HEK293 (cell line): ENCODE measurements around the gene ANGPTL5.

Experiments
- CTCF ChIA-PET: fragments of 350-600 bp; formaldehyde crosslinking; extraction: SDS; loops from one replicate; lab custom pipeline; 2021; ENCODE audit warnings: antibody characterized with exemption; lab: Yijun Ruan, JAX
- POLR2A ChIA-PET: fragments of 300-600 bp; formaldehyde crosslinking; extraction: SDS; loops from one replicate; lab custom pipeline; 2020; ENCODE audit warnings: antibody characterized with exemption, inconsistent platforms; lab: Yijun Ruan, JAX
- H3K27ac ChIP-seq: fragments of 200-500 bp; sonication (Bioruptor generic); 2 replicates; pipeline ENCODE4 v1.5.1; 2014; ENCODE audit warnings: low read depth, low read length, control low read depth, inconsistent platforms; ENCODE audit errors: extremely low read depth
- H3K36me3 ChIP-seq, 2 experiments: fragments of 200-500 bp in 1 of 2; sonication (Bioruptor generic) in 1 of 2; 1 replicate in 1 of 2; 2 replicates in 1 of 2; pipeline ENCODE4 v1.5.1; 2014 to 2017; ENCODE audit warnings: inconsistent platforms in 2 of 2, low read length in 2 of 2; ENCODE audit not compliant: control insufficient read depth in 2 of 2, insufficient read depth in 1 of 2
- H3K4me1 ChIP-seq: fragments of 200-500 bp; sonication (Bioruptor generic); 2 replicates; pipeline ENCODE4 v1.5.1; 2014; ENCODE audit warnings: mild to moderate bottlenecking, low read length, inconsistent platforms; ENCODE audit not compliant: control insufficient read depth, insufficient read depth
- H3K4me3 ChIP-seq: 2 replicates; pipeline ENCODE4 v1.5.1; 2011; ENCODE audit warnings: low read depth, mild to moderate bottlenecking, control low read depth, low read length, moderate library complexity
- H3K9me3 ChIP-seq: fragments of 200-500 bp; sonication (Bioruptor generic); 2 replicates; pipeline ENCODE4 v1.5.1; 2014; ENCODE audit warnings: low read depth, low read length, inconsistent platforms; ENCODE audit not compliant: control insufficient read depth, insufficient read depth
- BCL11B ChIP-seq: fragments of 450-650 bp; formaldehyde crosslinking; IDR thresholded peaks from 2 replicates; pipeline ENCODE4 v1.5.1; 2016; ENCODE audit warnings: low read depth, missing biosample characterization, missing genetic modification characterization
- GLIS2 ChIP-seq: fragments of 450-650 bp; formaldehyde crosslinking; IDR thresholded peaks from 2 replicates; pipeline ENCODE4 v1.5.1; 2016; ENCODE audit warnings: missing biosample characterization, missing genetic modification characterization
- SALL2 ChIP-seq: fragments of 450-650 bp; formaldehyde crosslinking; IDR thresholded peaks from 2 replicates; pipeline ENCODE4 v1.5.0; 2017; ENCODE audit warnings: missing biosample characterization, mild to moderate bottlenecking, missing genetic modification characterization, borderline replicate concordance
- SP3 ChIP-seq: fragments of 450-650 bp; formaldehyde crosslinking; IDR thresholded peaks from 2 replicates; pipeline ENCODE4 v1.5.1; 2016; ENCODE audit warnings: missing biosample characterization, missing genetic modification characterization
- TRIM28 ChIP-seq: IDR thresholded peaks from 2 replicates; pipeline ENCODE4 v1.6.1; 2011; ENCODE audit warnings: low read length, control low read depth, borderline replicate concordance
- WT1 ChIP-seq: fragments of 450-650 bp; formaldehyde crosslinking; IDR thresholded peaks from 2 replicates; pipeline ENCODE4 v1.5.1; 2016; ENCODE audit warnings: missing biosample characterization, missing genetic modification characterization
- ZBTB20 ChIP-seq: fragments of 450-650 bp; formaldehyde crosslinking; IDR thresholded peaks from 2 replicates; pipeline ENCODE4 v1.5.1; 2016; ENCODE audit warnings: missing biosample characterization, missing genetic modification characterization
- ZBTB44 ChIP-seq: fragments of 450-650 bp; IDR thresholded peaks from 2 replicates; pipeline ENCODE4 v1.5.1; 2018; ENCODE audit warnings: missing biosample characterization, mild to moderate bottlenecking, missing genetic modification characterization
- ZIC2 ChIP-seq: fragments of 450-650 bp; formaldehyde crosslinking; IDR thresholded peaks from 2 replicates; pipeline ENCODE4 v1.5.1; 2016; ENCODE audit warnings: missing biosample characterization, missing genetic modification characterization
- ZNF114 ChIP-seq: fragments of 450-650 bp; formaldehyde crosslinking; IDR thresholded peaks from 2 replicates; pipeline ENCODE4 v1.5.0; 2017; ENCODE audit warnings: missing biosample characterization, missing genetic modification characterization
- ZNF121 ChIP-seq: fragments of 450-650 bp; formaldehyde crosslinking; IDR thresholded peaks from 2 replicates; pipeline ENCODE4 v1.5.1; 2016; ENCODE audit warnings: missing biosample characterization, missing genetic modification characterization
- ZNF157 ChIP-seq: fragments of 450-650 bp; formaldehyde crosslinking; IDR thresholded peaks from 2 replicates; pipeline ENCODE4 v1.5.1; 2016; ENCODE audit warnings: missing biosample characterization, missing genetic modification characterization
- ZNF169 ChIP-seq: fragments of 450-650 bp; formaldehyde crosslinking; IDR thresholded peaks from 2 replicates; pipeline ENCODE4 v1.5.1; 2016; ENCODE audit warnings: missing biosample characterization, missing genetic modification characterization
- ZNF174 ChIP-seq: fragments of 450-650 bp; formaldehyde crosslinking; IDR thresholded peaks from 2 replicates; pipeline ENCODE4 v1.5.0; 2017; ENCODE audit warnings: missing biosample characterization, mild to moderate bottlenecking, missing genetic modification characterization
- ZNF18 ChIP-seq: fragments of 450-650 bp; formaldehyde crosslinking; IDR thresholded peaks from 2 replicates; pipeline ENCODE4 v1.5.1; 2016; ENCODE audit warnings: missing biosample characterization, missing genetic modification characterization
- ZNF24 ChIP-seq: fragments of 450-650 bp; formaldehyde crosslinking; IDR thresholded peaks from 2 replicates; pipeline ENCODE4 v1.5.1; 2016; ENCODE audit warnings: missing biosample characterization, missing genetic modification characterization
- ZNF302 ChIP-seq: fragments of 450-650 bp; formaldehyde crosslinking; IDR thresholded peaks from 2 replicates; pipeline ENCODE4 v1.5.1; 2016; ENCODE audit warnings: missing biosample characterization, missing genetic modification characterization, low read depth
- ZNF311 ChIP-seq: fragments of 450-650 bp; formaldehyde crosslinking; IDR thresholded peaks from 2 replicates; pipeline ENCODE4 v1.5.1; 2017; ENCODE audit warnings: missing biosample characterization, missing genetic modification characterization, borderline replicate concordance
- ZNF394 ChIP-seq: fragments of 450-650 bp; formaldehyde crosslinking; IDR thresholded peaks from 2 replicates; pipeline ENCODE4 v1.5.1; 2016; ENCODE audit warnings: missing biosample characterization, missing genetic modification characterization, mild to moderate bottlenecking, moderate library complexity, borderline replicate concordance
- ZNF501 ChIP-seq: fragments of 450-650 bp; formaldehyde crosslinking; IDR thresholded peaks from 2 replicates; pipeline ENCODE4 v1.5.1; 2016; ENCODE audit warnings: missing biosample characterization, missing genetic modification characterization
- ZNF549 ChIP-seq: fragments of 450-650 bp; IDR thresholded peaks from 2 replicates; pipeline ENCODE4 v1.5.1; 2018; ENCODE audit warnings: missing biosample characterization, missing genetic modification characterization, mild to moderate bottlenecking, inconsistent platforms, moderate library complexity
- ZNF571 ChIP-seq: fragments of 450-650 bp; formaldehyde crosslinking; IDR thresholded peaks from 2 replicates; pipeline ENCODE4 v1.5.0; 2017; ENCODE audit warnings: missing biosample characterization, missing genetic modification characterization
- ZNF639 ChIP-seq: fragments of 450-650 bp; formaldehyde crosslinking; IDR thresholded peaks from 2 replicates; pipeline ENCODE4 v1.5.1; 2016; ENCODE audit warnings: missing biosample characterization, missing genetic modification characterization
- ZNF76 ChIP-seq: fragments of 450-650 bp; formaldehyde crosslinking; IDR thresholded peaks from 2 replicates; pipeline ENCODE4; 2016; ENCODE audit warnings: low read depth, missing biosample characterization, missing genetic modification characterization, borderline replicate concordance
- ZSCAN16 ChIP-seq: fragments of 450-650 bp; formaldehyde crosslinking; IDR thresholded peaks from 2 replicates; pipeline ENCODE4 v1.5.1; 2016; ENCODE audit warnings: missing biosample characterization, missing genetic modification characterization
- ZSCAN23 ChIP-seq: fragments of 450-650 bp; formaldehyde crosslinking; IDR thresholded peaks from 2 replicates; pipeline ENCODE4 v1.5.1; 2016; ENCODE audit warnings: missing biosample characterization, missing genetic modification characterization

ANGPTL5 gene

GRCh38 chr11:101955278-101955677 is 39.0 kb upstream of the ANGPTL5 start:
- H3K9me3 ChIP-seq: no peaks in the 10 kb centered on the region
- no peaks in the 10 kb centered on the region for H3K4me1 ChIP-seq
- no peak for TF ChIP-seq ZNF639
- no peak for TF ChIP-seq ZNF174 (tag by site-specific recombination)
- no peak for TF ChIP-seq ZBTB20 (tag by site-specific recombination)
- TF ChIP-seq ZNF169 (tag by site-specific recombination): no peak
- TF ChIP-seq ZNF501 (tag by site-specific recombination): no peak
- TF ChIP-seq ZNF121: no peak
- TF ChIP-seq ZNF394 (tag by site-specific recombination): no peak
- TF ChIP-seq ZNF114 (tag by site-specific recombination): no peak
- no peak for TF ChIP-seq ZSCAN23 (tag by site-specific recombination)
- TF ChIP-seq ZNF302: no peak
- no peak for TF ChIP-seq SP3 (tag by site-specific recombination)
- TF ChIP-seq GLIS2: no peak
- TF ChIP-seq ZNF76 (tag by site-specific recombination): no peak
- TF ChIP-seq ZNF549 (tag by site-specific recombination): no peak
- CTCF ChIA-PET: no interaction called here
- no peak overlapping the region for H3K4me3 ChIP-seq
- POLR2A ChIA-PET: no interaction called here
- no peaks in the 10 kb centered on the region for H3K36me3 ChIP-seq
- H3K27ac ChIP-seq: no peak overlapping the region

GRCh38 chr11:101949680-101950220 is 33.4 kb upstream of the ANGPTL5 start:
- TF ChIP-seq ZNF571 (tag by site-specific recombination) (no peak), SALL2 (no peak)
- TF ChIP-seq, all 188 proteins: peak for 0
- Histone ChIP-seq H3K4me3 (no peak overlapping the region), H3K36me3 (no peaks in the 10 kb centered on the region), H3K9me3 (no peaks in the 10 kb centered on the region), H3K4me1 (no peaks in the 10 kb centered on the region), H3K27ac (no peak overlapping the region)
- ChIA-PET CTCF (interaction anchor here (0.9 kb wide), 1 partner anchor 58 kb away, joined by 3 read pairs; no protein-coding TSS in a partner anchor), POLR2A (no interaction called here)

GRCh38 chr11:101945448-101945847 is 29.1 kb upstream of the ANGPTL5 start:
- Histone ChIP-seq H3K36me3 (no peaks in the 10 kb centered on the region), H3K4me3 (no peak overlapping the region), H3K9me3 (no peaks in the 10 kb centered on the region), H3K4me1 (no peaks in the 10 kb centered on the region), H3K27ac (no peak overlapping the region)
- ChIA-PET POLR2A (no interaction called here), CTCF (no interaction called here)
- TF ChIP-seq TRIM28 (no peak), ZNF311 (tag by site-specific recombination) (no peak), WT1 (tag by site-specific recombination) (no peak), ZNF157 (tag by site-specific recombination) (no peak), BCL11B (no peak), SALL2 (no peak), ZNF18 (tag by site-specific recombination) (no peak), ZNF24 (no peak), ZSCAN16 (tag by site-specific recombination) (no peak), ZBTB44 (no peak), ZIC2 (no peak)
